ENCODE results near the gene PRKCE. TPM values are rescaled to one million over a fixed set of nuclear protein-coding genes. Genes with fewer than 3 reads are reported as not detected.

Gene PRKCE
- total and polyA plus RNA-seq, 2 donors (not counting 1 experiment from before 2014, with no cell fraction given), result 14.1 to 19.0 TPM

DNA sequence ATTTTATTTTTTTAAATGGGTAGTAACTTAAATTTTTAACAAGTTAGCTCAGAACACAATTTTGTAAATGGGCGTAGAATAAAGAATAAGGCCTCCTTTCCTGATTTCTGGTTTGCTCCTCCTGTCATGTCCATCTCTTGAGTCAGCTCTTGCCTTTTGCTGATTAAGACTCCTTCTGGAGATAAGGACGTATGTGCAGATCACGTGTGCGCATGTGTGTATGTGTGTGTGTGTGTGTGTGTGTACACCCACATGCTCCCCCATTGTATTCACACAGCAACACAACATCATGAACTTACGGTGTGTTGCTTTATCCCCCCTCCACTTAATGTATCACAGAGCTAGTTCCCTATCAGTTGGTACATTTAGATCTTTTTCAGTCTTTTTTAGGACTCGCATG, 182.9 kb downstream of the PRKCE start:
- Histone ChIP-seq H3K4me2 (ENCODE audit: extremely low read depth, insufficient read depth, low read length) (no peak overlapping the region), H3K4me1 (ENCODE audit: control insufficient read depth, extremely low read depth, insufficient read depth, low read length) (peaks cover 3% of the 10 kb centered on the region), H3K79me2 (ENCODE audit: control insufficient read depth, insufficient read depth, low read length) (no peaks in the 10 kb centered on the region), H3K36me3 (ENCODE audit: control insufficient read depth, insufficient read depth, low read length) (no peaks in the 10 kb centered on the region), H3K9me3 (ENCODE audit: control insufficient read depth, insufficient read depth, low read depth, low read length) (no peaks in the 10 kb centered on the region), H2AFZ (ENCODE audit: low read length) (no peak overlapping the region), H3K9ac (ENCODE audit: insufficient read depth, low read length) (no peak overlapping the region), H3K27me3 (ENCODE audit: control insufficient read depth, insufficient read depth, low read length) (no peaks in the 10 kb centered on the region), H3K4me3 (replicated peaks in 1 of 4; ENCODE audit: control extremely low read depth in 1 of 4, insufficient read depth in 1 of 4, low read depth in 3 of 4, low read length in 4 of 4) (no peak overlapping the region), H3K27ac (ENCODE audit: insufficient read depth, low read length) (no peak overlapping the region), H4K20me1 (ENCODE audit: control insufficient read depth, extremely low read depth, insufficient read depth, low read length) (no peaks in the 10 kb centered on the region)
- no peak for DNase-seq (ENCODE audit: low read depth in 2 of 2)
- TF ChIP-seq, protein P1, sequence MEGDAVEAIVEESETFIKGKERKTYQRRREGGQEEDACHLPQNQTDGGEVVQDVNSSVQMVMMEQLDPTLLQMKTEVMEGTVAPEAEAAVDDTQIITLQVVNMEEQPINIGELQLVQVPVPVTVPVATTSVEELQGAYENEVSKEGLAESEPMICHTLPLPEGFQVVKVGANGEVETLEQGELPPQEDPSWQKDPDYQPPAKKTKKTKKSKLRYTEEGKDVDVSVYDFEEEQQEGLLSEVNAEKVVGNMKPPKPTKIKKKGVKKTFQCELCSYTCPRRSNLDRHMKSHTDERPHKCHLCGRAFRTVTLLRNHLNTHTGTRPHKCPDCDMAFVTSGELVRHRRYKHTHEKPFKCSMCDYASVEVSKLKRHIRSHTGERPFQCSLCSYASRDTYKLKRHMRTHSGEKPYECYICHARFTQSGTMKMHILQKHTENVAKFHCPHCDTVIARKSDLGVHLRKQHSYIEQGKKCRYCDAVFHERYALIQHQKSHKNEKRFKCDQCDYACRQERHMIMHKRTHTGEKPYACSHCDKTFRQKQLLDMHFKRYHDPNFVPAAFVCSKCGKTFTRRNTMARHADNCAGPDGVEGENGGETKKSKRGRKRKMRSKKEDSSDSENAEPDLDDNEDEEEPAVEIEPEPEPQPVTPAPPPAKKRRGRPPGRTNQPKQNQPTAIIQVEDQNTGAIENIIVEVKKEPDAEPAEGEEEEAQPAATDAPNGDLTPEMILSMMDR (conservative IDR thresholded peaks at IDR 0.05 in 1 of 2, IDR thresholded peaks at IDR 0.05 in 1 of 2; ENCODE audit: low read depth in 1 of 2, low read length in 2 of 2), result no peak
- TF ChIP-seq EZH2 (IDR thresholded peaks at IDR 0.05; ENCODE audit: low read length, missing control alignments), result no peak

DNA sequence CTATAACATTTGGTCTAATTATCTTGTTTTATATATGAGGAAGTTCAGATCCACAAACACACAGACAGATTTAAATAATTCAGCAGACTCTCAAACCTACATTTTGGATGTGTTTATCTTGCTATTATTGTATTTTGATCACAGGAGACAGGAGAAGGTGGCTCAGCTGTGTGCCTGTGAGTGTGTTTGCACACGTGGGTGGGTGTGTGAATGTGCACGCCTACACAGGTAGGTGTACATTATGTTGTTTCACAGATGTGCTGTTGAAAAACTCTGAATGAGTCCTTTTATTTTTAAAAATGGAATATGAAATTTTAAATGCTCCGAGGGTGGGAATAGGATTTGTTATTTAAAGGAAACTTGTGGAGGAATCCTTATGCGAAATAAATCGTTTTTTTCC, 183.4 kb downstream of the PRKCE start:
- H3K27me3 ChIP-seq (ENCODE audit: control insufficient read depth, insufficient read depth, low read length), result no peaks in the 10 kb centered on the region
- peaks cover 7% of the 10 kb centered on the region for H3K4me1 ChIP-seq (ENCODE audit: control insufficient read depth, extremely low read depth, insufficient read depth, low read length)
- H3K79me2 ChIP-seq (ENCODE audit: control insufficient read depth, insufficient read depth, low read length), result no peaks in the 10 kb centered on the region
- H3K4me3 ChIP-seq (replicated peaks in 1 of 4; ENCODE audit: control extremely low read depth in 1 of 4, insufficient read depth in 1 of 4, low read depth in 3 of 4, low read length in 4 of 4), result no peak overlapping the region
- no peaks in the 10 kb centered on the region for H3K9me3 ChIP-seq (ENCODE audit: control insufficient read depth, insufficient read depth, low read depth, low read length)
- DNase-seq (ENCODE audit: low read depth in 2 of 2), result no peak
- H4K20me1 ChIP-seq (ENCODE audit: control insufficient read depth, extremely low read depth, insufficient read depth, low read length), result no peaks in the 10 kb centered on the region
- TF ChIP-seq EZH2 (IDR thresholded peaks at IDR 0.05; ENCODE audit: low read length, missing control alignments), result no peak
- TF ChIP-seq, protein P1 (conservative IDR thresholded peaks at IDR 0.05 in 1 of 2, IDR thresholded peaks at IDR 0.05 in 1 of 2; ENCODE audit: low read depth in 1 of 2, low read length in 2 of 2), result no peak
- H3K36me3 ChIP-seq (ENCODE audit: control insufficient read depth, insufficient read depth, low read length), result no peaks in the 10 kb centered on the region
- H3K9ac ChIP-seq (ENCODE audit: insufficient read depth, low read length), result no peak overlapping the region
- H3K4me2 ChIP-seq (ENCODE audit: extremely low read depth, insufficient read depth, low read length), result no peak overlapping the region
- H2AFZ ChIP-seq (ENCODE audit: low read length), result no peak overlapping the region
- no peak overlapping the region for H3K27ac ChIP-seq (ENCODE audit: insufficient read depth, low read length)

DNA sequence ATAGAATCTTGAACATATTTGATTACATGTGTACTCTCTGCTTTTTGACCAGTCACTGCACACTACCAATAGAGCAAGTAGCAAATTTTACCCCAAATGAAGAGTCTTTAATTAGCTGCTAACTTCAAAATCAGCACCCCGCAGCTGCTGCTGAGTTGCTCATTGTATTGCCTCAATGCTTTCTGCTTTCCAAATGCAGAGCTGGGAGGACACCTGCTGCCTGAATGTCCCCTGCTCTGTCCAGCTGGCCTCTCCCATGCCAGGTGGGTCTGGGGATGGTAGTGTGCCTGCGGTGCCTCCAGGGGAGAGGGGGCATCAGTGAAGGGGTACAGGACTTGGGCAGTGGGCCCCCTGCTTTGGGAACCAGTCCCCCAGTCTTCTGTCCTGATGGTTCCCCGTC, 184.8 kb downstream of the PRKCE start:
- H3K27me3 ChIP-seq (ENCODE audit: control insufficient read depth, insufficient read depth, low read length), result no peaks in the 10 kb centered on the region
- no peaks in the 10 kb centered on the region for H3K9me3 ChIP-seq (ENCODE audit: control insufficient read depth, insufficient read depth, low read depth, low read length)
- H4K20me1 ChIP-seq (ENCODE audit: control insufficient read depth, extremely low read depth, insufficient read depth, low read length), result no peaks in the 10 kb centered on the region
- TF ChIP-seq, protein P1 (conservative IDR thresholded peaks at IDR 0.05 in 1 of 2, IDR thresholded peaks at IDR 0.05 in 1 of 2; ENCODE audit: low read depth in 1 of 2, low read length in 2 of 2), result no peak
- no peak for TF ChIP-seq EZH2 (IDR thresholded peaks at IDR 0.05; ENCODE audit: low read length, missing control alignments)
- H3K36me3 ChIP-seq (ENCODE audit: control insufficient read depth, insufficient read depth, low read length), result no peaks in the 10 kb centered on the region
- H3K27ac ChIP-seq (ENCODE audit: insufficient read depth, low read length), result no peak overlapping the region
- no peaks in the 10 kb centered on the region for H3K79me2 ChIP-seq (ENCODE audit: control insufficient read depth, insufficient read depth, low read length)
- H3K9ac ChIP-seq (ENCODE audit: insufficient read depth, low read length), result no peak overlapping the region
- H3K4me2 ChIP-seq (ENCODE audit: extremely low read depth, insufficient read depth, low read length), result no peak overlapping the region
- no peak for DNase-seq (ENCODE audit: low read depth in 2 of 2)
- peaks cover 7% of the 10 kb centered on the region for H3K4me1 ChIP-seq (ENCODE audit: control insufficient read depth, extremely low read depth, insufficient read depth, low read length)
- H3K4me3 ChIP-seq (replicated peaks in 1 of 4; ENCODE audit: control extremely low read depth in 1 of 4, insufficient read depth in 1 of 4, low read depth in 3 of 4, low read length in 4 of 4), result no peak overlapping the region
- no peak overlapping the region for H2AFZ ChIP-seq (ENCODE audit: low read length)

Data from fibroblast of lung (primary cell).